Motor neuron (in vitro differentiated cells): Measurements from ENCODE around the gene SCGB1D4. TPM values are rescaled to one million over a fixed set of nuclear protein-coding genes. Genes with fewer than 3 reads are reported as not detected.
"Not testable (repeated sequence)": the region's sequence is repeated elsewhere in the genome, so short reads cannot be mapped to it uniquely, and the experiment has no call there.

Experiments
- ATAC-seq, 8 experiments: fragments of 200-7000 bp; cut with Tn5 transposase; replicated peaks in 6 of 8; 2 replicates each; pipeline ENCODE4 v1.8.0; 2021; ENCODE audit warnings: mild to moderate bottlenecking in 8 of 8, moderate library complexity in 8 of 8
- H3K27ac ChIP-seq, 2 donors: fragments of 250-450 bp; sonication (Bioruptor Pico); 2 replicates each; pipeline ENCODE4 v1.9.0; 2021; ENCODE audit warnings: antibody characterized with exemption in 2 of 2, mild to moderate bottlenecking in 2 of 2, moderate library complexity in 1 of 2
- H3K4me1 ChIP-seq, 2 donors: fragments of 250-450 bp; sonication (Bioruptor Pico); replicated peaks in 1 of 2; 2 replicates each; pipeline ENCODE4 v1.6.1; 2021; ENCODE audit warnings: antibody characterized with exemption in 2 of 2, mild to moderate bottlenecking in 2 of 2, moderate library complexity in 1 of 2
- H3K4me3 ChIP-seq, 5 donors: fragments of 250-450 bp; sonication (Bioruptor Pico); 2 replicates each; pipeline ENCODE4 v1.9.0; 2021; ENCODE audit warnings: antibody characterized with exemption in 5 of 5, mild to moderate bottlenecking in 5 of 5, moderate library complexity in 4 of 5
- WGBS, 10 experiments: fragments of 450-650 bp; shearing (Covaris generic); methylation state at CpG; one replicate each; pipeline ENCODE4 v1.0.0; 2022; 5-methylcytosine and 5-hydroxymethylcytosine counted together
- in situ Hi-C, 9 experiments: fragments of 400-800 bp; cut with MboI; loops; one replicate each; pipeline ENCODE4 v1.15.0; 2021; ENCODE audit warnings: low sequenced_read_pairs in 9 of 9, low pct_unique_long_range_greater_than_20kb in 2 of 9; ENCODE audit not compliant: unreplicated experiment in 9 of 9
- total RNA-seq, 8 experiments: library from RNA; unstranded; fragments of 300-600 nt; gene quantifications; 2 replicates each; pipeline versions ENCODE4 v1.2.3 to v1.2.4, GENCODE V29; 2022

SCGB1D4 gene
- total RNA-seq, 8 experiments from 2014 or later: not detected

DNA sequence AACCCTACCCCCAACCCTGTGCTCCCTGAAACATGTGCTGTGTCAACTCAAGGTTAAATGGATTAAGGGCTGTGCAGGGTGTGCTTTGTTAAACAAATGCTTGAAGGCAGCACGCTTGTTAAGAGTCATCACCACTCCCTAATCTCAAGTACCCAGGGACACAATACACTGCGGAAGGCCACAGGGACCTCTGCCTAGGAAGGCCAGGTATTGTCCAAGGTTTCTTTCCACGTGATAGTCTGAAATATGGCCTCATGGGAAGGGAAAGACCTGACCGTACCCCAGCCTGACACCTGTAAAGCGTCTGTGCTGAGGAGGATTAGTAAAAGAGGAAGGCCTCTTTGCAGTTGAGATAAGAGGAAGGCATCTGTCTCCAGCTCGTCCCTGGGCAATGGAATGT is 27.8 kb upstream of the SCGB1D4 start:
- H3K4me1 ChIP-seq, H3K27ac ChIP-seq, H3K4me3 ChIP-seq, ATAC-seq, in situ Hi-C loops: not testable (repeated sequence)
- 0 to 54% (median 25%) methylated on average over 1 to 5 of the region's 6 CpGs; no CpG with 5 or more reads in 2 of the 10 experiments for WGBS, 10 experiments

DNA sequence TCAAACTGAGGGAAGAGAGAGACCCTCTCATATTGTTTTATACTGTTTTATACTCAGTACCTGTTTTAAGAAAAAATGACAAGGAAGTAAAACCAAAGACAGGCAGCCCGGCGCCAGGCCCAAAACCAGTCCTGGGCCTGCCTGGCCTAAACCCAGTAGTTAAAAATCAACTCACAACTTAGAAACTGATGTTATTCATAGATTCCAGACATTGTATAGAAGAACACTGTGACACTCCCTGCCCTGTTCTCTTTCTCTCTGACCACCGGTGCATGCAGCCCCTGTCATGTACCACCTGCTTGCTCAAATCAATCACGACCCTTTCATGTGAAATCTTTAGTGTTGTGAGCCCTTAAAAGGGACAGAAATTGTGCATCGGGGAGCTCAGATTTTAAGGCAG is 26.9 kb upstream of the SCGB1D4 start:
- in situ Hi-C loops, ATAC-seq: not testable (repeated sequence)
- 3 to 90% (median 23%) methylated on average over 2 to 4 of the region's 5 CpGs; no CpG with 5 or more reads in 4 of the 10 experiments for WGBS, 10 experiments

DNA sequence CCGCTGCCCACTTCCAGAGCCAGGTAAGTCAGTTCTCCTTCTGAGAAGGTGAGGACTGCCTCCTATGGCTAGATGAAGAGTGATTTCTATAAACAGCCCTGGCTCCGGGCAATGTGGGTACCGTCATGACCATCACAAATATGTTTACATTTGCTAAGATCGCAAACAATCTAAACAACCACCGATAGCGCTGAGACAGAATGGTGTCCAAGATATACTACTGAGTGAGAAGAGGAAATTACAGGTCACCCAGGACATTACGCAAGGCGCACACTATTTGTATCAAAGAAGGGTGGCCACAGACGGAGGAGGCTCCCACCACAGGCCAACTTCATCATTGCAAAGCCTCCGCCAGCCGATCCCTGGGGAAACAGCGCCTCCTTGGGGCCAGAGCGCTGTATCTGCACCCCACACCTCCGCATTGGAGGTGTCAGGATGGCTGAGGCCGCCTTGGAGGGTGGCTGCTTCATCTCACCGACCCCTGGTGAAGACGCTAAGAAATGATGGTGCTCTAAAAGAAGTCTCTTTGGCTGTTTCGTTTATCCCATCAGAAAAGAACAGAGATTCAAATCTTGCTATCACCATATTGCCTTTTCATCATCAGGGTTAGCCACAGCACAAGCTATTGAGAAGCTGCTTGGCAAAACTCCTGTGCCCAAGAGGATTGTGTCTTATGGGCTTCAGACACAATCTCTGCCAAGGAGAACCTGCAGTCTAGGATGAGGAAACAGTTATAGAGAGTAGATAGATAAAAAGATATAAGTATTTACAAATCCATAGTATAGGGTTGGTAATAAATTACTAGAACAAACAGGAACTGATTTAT is 26.1 kb upstream of the SCGB1D4 start:
- WGBS, 10 experiments: 56 to 100% (median 88%) methylated on average over 2 to 6 of the region's 18 CpGs; no CpG with 5 or more reads in 4 of the 10 experiments
- in situ Hi-C loops: loop anchor here in 3 of 9 experiments (25.0 kb wide), 2 partner anchors 113 to 163 kb away; partner anchors contain the start of gene SCGB2A1 (in 2 of the 3)
- H3K4me3 ChIP-seq: no peak overlapping the region

More for the DNA sequence above, 26.9 kb upstream of the SCGB1D4 start:
- H3K4me1 ChIP-seq, H3K27ac ChIP-seq, H3K4me3 ChIP-seq: not testable (repeated sequence)

DNA sequence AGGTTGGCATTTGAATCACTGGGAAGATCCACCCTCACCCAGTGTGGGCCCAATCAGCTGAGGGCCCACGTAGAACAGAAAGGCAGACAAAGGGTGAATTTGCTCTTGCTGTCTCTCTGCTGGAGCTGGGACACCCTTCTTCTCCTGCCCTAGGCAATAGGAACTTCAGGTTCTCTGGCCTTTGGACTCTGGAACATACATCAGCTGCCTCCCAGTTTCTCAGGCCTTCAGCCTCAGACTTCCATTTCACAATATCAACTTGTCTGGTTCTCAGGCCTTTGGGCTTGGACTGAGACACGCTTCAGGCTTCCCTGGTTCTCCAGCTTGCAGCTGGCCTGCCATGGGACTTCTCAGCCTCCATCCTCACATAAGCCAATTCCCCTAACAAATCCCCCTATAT is 23.6 kb upstream of the SCGB1D4 start:
- no peak overlapping the region for H3K4me3 ChIP-seq
- WGBS, 10 experiments: 13 to 100% (median 40%) methylated on average over 1 to 2 of the region's 2 CpGs; no CpG with 5 or more reads in 5 of the 10 experiments
- no peak overlapping the region for H3K27ac ChIP-seq
- in situ Hi-C loops: loop anchor here in 3 of 9 experiments (25.0 kb wide), 2 partner anchors 110 to 160 kb away; partner anchors contain the start of gene SCGB2A1 (in 2 of the 3)
- no peak for ATAC-seq
- peaks cover 4 to 6% of the 10 kb centered on the region in 2 donors for H3K4me1 ChIP-seq

More for the DNA sequence above, 26.1 kb upstream of the SCGB1D4 start:
- H3K4me1 ChIP-seq: peaks cover 4 to 6% of the 10 kb centered on the region in 2 donors
- H3K27ac ChIP-seq: no peak overlapping the region
- peak in 2 of 8 experiments; percentile 88 to 94 for ATAC-seq

DNA sequence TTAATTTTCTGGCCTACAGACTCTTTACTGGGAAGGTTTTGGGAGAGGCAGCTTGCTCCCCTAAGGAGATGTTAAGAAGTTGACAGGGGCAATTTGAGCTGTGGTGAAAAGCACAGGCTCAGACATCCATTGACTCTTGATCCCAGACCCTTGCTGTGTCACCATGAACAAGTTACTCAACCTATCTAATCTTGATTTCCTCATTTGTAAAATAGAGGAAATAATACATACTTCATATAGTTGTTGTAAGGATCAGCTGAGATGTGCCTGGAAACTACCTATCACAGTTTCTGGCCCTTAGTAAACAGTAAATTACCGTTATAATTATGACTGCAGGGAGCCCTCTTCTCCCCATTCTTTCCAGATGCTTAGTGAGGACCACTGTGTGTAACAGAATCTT is 16.6 kb upstream of the SCGB1D4 start:
- 25 to 88% (median 40%) methylated on average over 1 of the region's 1 CpG; no CpG with 5 or more reads in 7 of the 10 experiments for WGBS, 10 experiments
- Histone ChIP-seq H3K4me3 (no peak overlapping the region), H3K4me1 (no peaks in the 10 kb centered on the region), H3K27ac (no peak overlapping the region)
- in situ Hi-C loops: loop anchor here in 3 of 9 experiments (25.0 kb wide), 2 partner anchors 103 to 153 kb away; partner anchors contain the start of gene SCGB2A1 (in 2 of the 3)
- ATAC-seq: no peak

DNA sequence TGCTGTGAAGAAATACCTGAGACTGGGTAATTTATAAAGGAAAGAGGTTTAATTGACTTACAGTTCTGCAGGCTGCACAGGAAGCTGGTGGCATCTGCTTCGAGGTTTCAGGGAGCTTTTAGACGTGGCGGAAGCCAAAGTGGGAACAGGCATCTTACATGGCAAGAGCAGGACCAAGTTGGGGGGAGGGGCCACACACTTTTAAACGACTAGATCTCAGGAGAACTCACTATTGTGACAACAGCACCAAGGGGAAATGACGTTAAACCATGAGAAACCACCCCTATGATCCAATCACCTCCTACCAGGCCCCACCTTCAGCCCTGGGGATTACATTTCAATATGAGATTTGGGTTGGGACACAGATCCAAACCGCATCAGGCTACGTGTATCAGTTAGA is 11.1 kb upstream of the SCGB1D4 start:
- Histone ChIP-seq H3K27ac (no peak overlapping the region), H3K4me3 (no peak overlapping the region), H3K4me1 (no peaks in the 10 kb centered on the region)
- in situ Hi-C loops: loop anchor here in 3 of 9 experiments (25.0 kb wide), 2 partner anchors 98 to 148 kb away; partner anchors contain the start of gene SCGB2A1 (in 2 of the 3)
- 40 to 80% (median 59%) methylated on average over 2 to 7 of the region's 7 CpGs; no CpG with 5 or more reads in 3 of the 10 experiments for WGBS, 10 experiments
- ATAC-seq: no peak

DNA sequence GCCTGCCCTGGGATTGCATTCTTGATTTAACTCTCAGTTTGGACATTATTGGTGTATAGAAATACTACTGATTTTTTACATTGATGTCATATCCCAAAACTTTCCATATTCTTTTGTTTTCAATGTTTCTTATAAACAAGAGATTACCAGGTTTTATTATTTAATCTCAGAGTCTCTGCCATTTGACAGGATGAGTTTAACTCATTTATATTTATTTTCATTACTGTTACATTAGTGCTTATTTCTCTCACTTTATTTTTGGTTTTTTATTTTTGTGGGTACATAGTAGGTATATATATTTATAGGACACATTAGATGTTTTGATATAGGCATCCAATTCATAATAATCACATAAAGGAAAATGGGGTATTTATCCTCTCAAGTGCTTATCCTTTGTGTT is 9.1 kb upstream of the SCGB1D4 start:
- no peak overlapping the region for H3K4me3 ChIP-seq
- H3K4me1 ChIP-seq: no peaks in the 10 kb centered on the region
- no peak overlapping the region for H3K27ac ChIP-seq
- ATAC-seq: no peak
- in situ Hi-C loops: loop anchor here in 3 of 9 experiments (25.0 kb wide), 2 partner anchors 96 to 146 kb away; partner anchors contain the start of gene SCGB2A1 (in 2 of the 3)

DNA sequence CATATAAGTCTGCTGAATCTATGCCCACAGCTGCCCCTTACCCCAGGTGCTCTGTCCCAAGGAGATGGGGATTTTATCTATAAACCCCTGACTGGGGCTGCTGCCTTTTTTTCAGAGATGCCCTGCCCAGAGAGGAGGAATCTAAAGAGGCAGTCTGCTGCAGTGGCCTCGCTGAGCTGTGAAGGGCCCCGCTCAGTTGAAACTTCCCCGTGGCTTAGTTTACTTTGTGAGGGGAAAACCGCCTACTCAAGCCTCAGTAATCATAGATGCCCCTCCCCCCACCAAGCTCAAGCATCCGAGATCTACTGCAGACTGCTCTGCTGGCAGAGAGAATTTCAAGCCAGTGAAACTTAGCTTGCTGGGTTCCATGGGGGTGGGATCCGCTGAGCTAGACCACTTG is 7.4 kb upstream of the SCGB1D4 start:
- in situ Hi-C loops: loop anchor here in 3 of 9 experiments (25.0 kb wide), 2 partner anchors 94 to 144 kb away; partner anchors contain the start of gene SCGB2A1 (in 2 of the 3)
- Histone ChIP-seq H3K4me1 (no peaks in the 10 kb centered on the region), H3K27ac (no peak overlapping the region), H3K4me3 (no peak overlapping the region)
- ATAC-seq: no peak
- 7 to 80% (median 24%) methylated on average over 1 to 5 of the region's 6 CpGs; no CpG with 5 or more reads in 2 of the 10 experiments for whole genome bisulfite sequencing, 10 experiments

DNA sequence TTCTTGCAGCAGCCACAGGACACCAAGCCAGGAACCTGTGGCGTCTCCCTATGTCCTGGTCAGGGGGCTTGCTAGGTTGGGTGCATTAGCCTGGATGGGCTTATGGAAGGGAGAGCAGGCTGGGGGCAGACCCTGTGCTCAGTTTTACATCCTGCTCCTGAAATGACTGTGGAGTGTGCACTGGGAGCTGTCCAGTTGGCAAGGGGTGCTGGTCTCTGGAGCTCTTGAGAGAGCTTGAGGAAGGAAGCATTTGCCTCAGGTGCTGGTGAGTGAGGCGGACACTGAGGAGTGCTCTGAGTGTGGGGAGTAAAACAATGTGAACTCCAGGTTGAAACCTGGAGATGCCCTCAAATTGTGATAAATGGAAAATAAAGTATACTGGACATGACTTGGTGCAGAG is 3.4 kb downstream of the SCGB1D4 start:
- in situ Hi-C loops: no loop called here
- no peaks in the 10 kb centered on the region for H3K4me1 ChIP-seq
- peak in 5 of 8 experiments; percentile 31 to 75 (median 46) for ATAC-seq
- H3K4me3 ChIP-seq: no peak overlapping the region
- no peak overlapping the region for H3K27ac ChIP-seq
- WGBS, 10 experiments: 0 to 65% (median 38%) methylated on average over 1 to 2 of the region's 2 CpGs; no CpG with 5 or more reads in 6 of the 10 experiments

DNA sequence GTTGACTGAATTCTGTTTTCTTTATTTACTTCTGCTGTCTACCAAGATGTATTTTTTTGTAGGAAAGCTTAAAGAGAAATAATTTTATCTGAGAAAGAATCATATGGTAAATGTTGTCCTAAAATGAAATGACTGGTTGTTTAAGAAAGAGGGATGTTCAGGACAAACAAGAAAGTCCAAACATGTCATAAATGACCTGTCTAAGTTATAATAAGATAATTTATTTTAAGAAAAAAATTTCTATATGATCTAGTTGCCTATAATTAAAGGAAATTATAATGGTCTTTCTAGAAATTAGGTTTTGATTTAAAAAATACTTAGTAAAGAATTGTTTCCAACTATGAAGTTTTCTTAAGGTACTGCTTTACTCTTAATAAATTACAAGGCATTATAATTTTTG is 18.4 kb downstream of the SCGB1D4 start:
- Histone ChIP-seq H3K27ac (no peak overlapping the region), H3K4me1 (no peaks in the 10 kb centered on the region), H3K4me3 (no peak overlapping the region)
- in situ Hi-C loops: no loop called here
- ATAC-seq: no peak

DNA sequence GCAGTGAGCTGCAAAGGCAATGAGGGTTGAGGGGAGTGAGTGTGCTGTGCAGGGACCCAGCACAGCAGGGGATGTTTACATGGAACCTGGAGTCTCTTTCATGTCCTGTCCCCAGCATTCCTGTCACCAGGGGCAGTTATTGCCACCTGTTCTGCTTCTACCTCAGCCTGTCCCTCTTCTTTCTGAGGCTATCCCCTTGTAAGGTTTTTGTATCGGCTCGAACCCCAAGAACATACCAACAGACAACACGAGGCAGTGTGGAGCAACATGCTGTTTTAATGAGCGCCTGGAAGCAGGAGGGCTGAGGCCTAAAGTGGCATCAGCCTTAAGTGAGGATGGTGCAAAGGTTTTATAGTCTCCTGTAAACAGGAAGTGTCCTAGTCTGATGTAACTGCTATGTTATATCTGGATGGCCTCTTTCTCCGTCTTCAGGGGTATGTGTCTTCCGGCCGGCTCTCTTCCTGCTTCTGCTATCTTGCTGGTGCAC is 25.0 kb downstream of the SCGB1D4 start:
- no peak for ATAC-seq

DNA sequence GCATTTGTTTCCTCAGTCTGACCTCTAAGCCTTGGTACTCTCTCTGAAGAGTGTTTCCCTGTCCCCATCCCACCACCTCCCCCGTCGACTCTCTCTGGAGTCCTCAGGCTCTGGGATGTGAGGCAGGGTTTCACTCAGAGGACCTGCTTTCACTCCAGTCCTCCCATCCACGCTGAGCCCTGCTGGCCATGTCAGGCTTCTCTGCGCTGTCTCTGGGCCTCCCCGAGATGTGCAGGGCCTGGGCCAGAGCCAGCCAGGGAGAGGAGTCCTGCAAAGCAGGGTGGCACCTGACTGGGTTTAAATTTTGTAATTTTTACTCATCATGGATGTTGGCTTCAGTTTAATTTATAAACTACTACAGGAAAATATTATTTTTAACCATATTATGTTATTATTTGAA is 25.6 kb downstream of the SCGB1D4 start:
- 20 to 100% (median 85%) methylated on average over 1 to 3 of the region's 5 CpGs; no CpG with 5 or more reads in 3 of the 10 experiments for WGBS, 10 experiments
- ATAC-seq: no peak
- H3K4me1 ChIP-seq: no peaks in the 10 kb centered on the region
- in situ Hi-C loops: no loop called here
- H3K4me3 ChIP-seq: no peak overlapping the region
- no peak overlapping the region for H3K27ac ChIP-seq

More for the DNA sequence above, 25.0 kb downstream of the SCGB1D4 start:
- H3K27ac ChIP-seq: no peak overlapping the region
- H3K4me1 ChIP-seq: no peaks in the 10 kb centered on the region
- H3K4me3 ChIP-seq: no peak overlapping the region
- in situ Hi-C loops: no loop called here
- WGBS, 10 experiments: 0 to 93% (median 83%) methylated on average over 2 to 7 of the region's 7 CpGs; no CpG with 5 or more reads in 4 of the 10 experiments

DNA sequence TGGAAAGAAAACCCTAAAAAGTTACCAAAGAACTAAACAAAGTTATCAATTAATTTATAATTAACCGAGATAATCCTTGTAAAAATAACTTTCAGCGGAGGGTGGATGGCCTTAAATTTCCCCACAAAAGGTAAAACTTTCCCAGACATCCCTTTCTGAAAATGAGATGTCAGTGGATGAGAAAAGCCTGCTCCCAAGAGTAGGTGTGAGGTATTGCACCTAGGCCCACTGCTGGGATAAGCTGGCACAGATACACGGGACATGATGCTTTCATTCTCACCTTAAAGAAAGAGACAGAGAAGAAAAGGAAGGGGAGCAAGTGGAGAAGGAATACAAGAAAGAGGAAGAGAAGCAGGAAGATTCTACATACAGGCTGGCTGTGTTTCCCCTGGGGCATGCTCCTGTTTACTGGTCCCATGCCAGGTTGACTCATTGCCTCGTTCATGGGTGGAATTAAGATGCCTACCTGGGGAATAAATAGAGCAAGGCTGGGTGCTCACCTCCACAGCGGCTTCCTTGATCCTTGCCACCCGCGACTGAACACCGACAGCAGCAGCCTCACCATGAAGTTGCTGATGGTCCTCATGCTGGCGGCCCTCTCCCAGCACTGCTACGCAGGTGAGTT is 29.1 kb downstream of the SCGB1D4 start, which contains the start of gene SCGB2A2:
SCGB2A2 (plus strand) TSS at position 505 of the 625 bp plus-strand sequence; CDS start at position 564, 59 bp downstream.
- ATAC-seq: no peak
- Histone ChIP-seq H3K4me3 (no peak within 1 kb of the TSS), H3K27ac (no peak within 1 kb of the TSS), H3K4me1 (no peaks in the 10 kb centered on the region)
- in situ Hi-C loops: no loop called here
- 0 to 91% (median 59%) methylated on average over 1 to 6 of the region's 10 CpGs; no CpG with 5 or more reads in 2 of the 10 experiments for WGBS, 10 experiments
